ENCODE data around the gene C20orf96. TPM values are rescaled to one million over a fixed set of nuclear protein-coding genes. Genes with fewer than 3 reads are reported as not detected.

C20orf96 gene
- total and polyA plus RNA-seq, 12 donors: 2.7 to 20.2 (median 6.3) TPM

DNA sequence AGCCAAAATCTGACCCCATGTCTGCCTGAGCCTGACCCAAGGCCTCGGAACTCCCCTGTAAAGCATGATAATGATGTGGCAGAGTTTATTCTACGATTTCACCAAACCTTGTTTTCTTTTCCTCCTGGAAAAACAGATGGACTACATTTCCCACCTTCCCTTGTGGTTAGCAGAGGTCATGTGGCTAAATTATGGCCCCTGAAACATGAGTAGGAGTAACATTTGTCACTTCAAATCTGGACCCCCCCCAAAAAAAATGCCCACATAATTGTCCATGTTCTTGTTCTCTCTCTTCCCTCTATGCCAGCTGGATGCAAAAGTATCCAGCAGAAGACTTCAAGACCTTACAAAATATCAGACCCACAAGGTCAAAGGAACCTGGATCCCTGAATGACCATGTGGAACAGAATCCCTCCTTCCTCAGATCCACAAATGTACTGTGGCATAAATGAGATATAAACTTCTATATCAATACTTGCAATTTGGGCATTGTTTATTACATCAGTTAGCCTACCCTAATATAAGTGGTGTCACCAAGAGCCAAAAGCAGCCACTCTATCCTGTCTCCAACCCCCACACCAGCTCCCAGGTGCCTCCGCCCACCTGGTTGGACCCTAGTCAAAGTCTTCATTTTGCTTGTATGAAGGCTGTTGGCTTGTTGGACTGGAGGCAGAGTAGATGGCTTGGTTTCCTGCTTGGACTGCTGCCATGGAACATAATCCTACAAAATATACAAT, 1.4 kb downstream of the C20orf96 start:
- H3K9me3 ChIP-seq (replicated peaks in 1 of 3): no peaks in the 10 kb centered on the region
- intact Hi-C loops (cut with DNase I): loop anchor here in 1 of 2 donors (10.0 kb wide), 1 partner anchor 46 kb away; no protein-coding TSS in a partner anchor
- 78 to 98% (median 82%) methylated on average over 3 of the region's 3 CpGs for WGBS, 4 donors

DNA sequence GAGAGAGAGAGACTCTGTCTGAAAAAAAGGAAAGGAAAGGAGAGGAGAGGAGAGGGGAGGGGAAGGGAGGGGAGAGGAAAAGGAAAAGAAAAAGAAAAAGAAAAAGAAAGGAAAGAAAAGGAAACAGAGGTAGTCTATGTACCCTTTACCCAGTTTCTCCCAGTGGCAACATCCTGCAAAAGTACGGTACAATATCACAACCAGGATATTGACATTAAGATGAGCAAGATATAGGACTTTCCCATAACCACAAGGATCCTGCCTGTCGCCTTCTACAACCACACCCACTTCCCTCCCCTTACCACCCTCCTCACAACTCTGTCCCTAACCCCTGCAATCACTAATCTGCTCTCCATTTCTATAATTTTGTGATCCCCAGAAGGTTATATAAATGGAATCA, 4.0 kb downstream of the C20orf96 start:
- no peak for DNase-seq

More for the DNA sequence above, 1.4 kb downstream of the C20orf96 start:
- no peak for DNase-seq
- peak overlapping the region in 2 of 4 donors; percentile 50 to 72 for H3K4me3 ChIP-seq
- TF ChIP-seq POLR2A (IDR thresholded peaks at IDR 0.05) (no peak), CTCF (IDR thresholded peaks at IDR 0.05) (no peak)
- no peak overlapping the region for H3K27ac ChIP-seq
- H3K27me3 ChIP-seq: no peaks in the 10 kb centered on the region
- H3K4me1 ChIP-seq (replicated peaks in 1 of 2): peaks cover 10 to 15% of the 10 kb centered on the region in 2 donors
- H3K36me3 ChIP-seq (replicated peaks in 1 of 2): no peaks in the 10 kb centered on the region

DNA sequence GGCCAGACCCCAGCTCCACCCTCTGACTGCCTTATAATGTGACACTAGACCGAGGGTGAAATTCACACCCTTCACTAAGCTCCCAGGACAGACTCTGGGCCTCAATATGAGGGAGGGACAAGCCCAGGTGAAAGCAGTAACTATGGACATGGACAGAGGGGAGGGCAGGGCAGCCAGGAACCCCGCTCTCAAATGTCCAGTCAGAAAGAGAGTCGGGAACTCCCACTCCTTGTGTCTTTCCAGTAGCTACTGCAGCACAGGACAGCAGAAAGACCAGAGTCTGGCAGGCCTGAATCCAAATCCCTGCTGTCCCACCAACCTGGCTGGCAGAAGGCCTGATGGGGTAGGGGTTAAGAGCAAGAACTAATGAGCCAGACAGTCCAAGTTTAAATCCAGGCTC, 6.4 kb downstream of the C20orf96 start:
- Histone ChIP-seq H3K27me3 (no peaks in the 10 kb centered on the region), H3K27ac (no peak overlapping the region), H3K9me3 (replicated peaks in 1 of 3) (no peaks in the 10 kb centered on the region), H3K4me1 (replicated peaks in 1 of 2) (peaks cover 0 to under 1% of the 10 kb centered on the region in 2 donors), H3K4me3 (no peak overlapping the region), H3K36me3 (replicated peaks in 1 of 2) (no peaks in the 10 kb centered on the region)
- DNase-seq: no peak
- WGBS, 4 donors: 48 to 67% (median 61%) methylated on average over 1 to 3 of the region's 3 CpGs
- TF ChIP-seq CTCF (IDR thresholded peaks at IDR 0.05) (no peak), POLR2A (IDR thresholded peaks at IDR 0.05) (no peak)
- intact Hi-C loops (cut with DNase I): loop anchor here in 1 of 2 donors (10.0 kb wide), 1 partner anchor 51 kb away; no protein-coding TSS in a partner anchor

More for the DNA sequence above, 4.0 kb downstream of the C20orf96 start:
- intact Hi-C loops (cut with DNase I): loop anchor here in 1 of 2 donors (10.0 kb wide), 1 partner anchor 48 kb away; no protein-coding TSS in a partner anchor
- 79 to 91% (median 88%) methylated on average over 2 of the region's 2 CpGs for WGBS, 4 donors
- no peak for TF ChIP-seq CTCF (IDR thresholded peaks at IDR 0.05)
- no peak for TF ChIP-seq POLR2A (IDR thresholded peaks at IDR 0.05)
- Histone ChIP-seq H3K36me3 (replicated peaks in 1 of 2) (no peaks in the 10 kb centered on the region), H3K4me3 (no peak overlapping the region), H3K27me3 (no peaks in the 10 kb centered on the region), H3K27ac (no peak overlapping the region), H3K9me3 (replicated peaks in 1 of 3) (no peaks in the 10 kb centered on the region), H3K4me1 (replicated peaks in 1 of 2) (peaks cover 10 to 15% of the 10 kb centered on the region in 2 donors)

GRCh38 chr20:278607-279571, 11.7 kb downstream of the C20orf96 start:
- TF ChIP-seq POLR2A (IDR thresholded peaks at IDR 0.05) (no peak), CTCF (IDR thresholded peaks at IDR 0.05) (peak in 3 of 6 experiments; percentile 12 to 34 (median 16))
- Histone ChIP-seq H3K4me3 (peak overlapping the region in 1 of 4 donors; percentile 48), H3K27ac (peak overlapping the region in 1 of 5 donors; percentile 49), H3K36me3 (replicated peaks in 1 of 2) (no peaks in the 10 kb centered on the region), H3K4me1 (replicated peaks in 1 of 2) (no peaks in the 10 kb centered on the region), H3K9me3 (replicated peaks in 1 of 3) (no peaks in the 10 kb centered on the region), H3K27me3 (no peaks in the 10 kb centered on the region)
- peak in 4 of 7 donors; percentile 51 to 71 (median 63) for DNase-seq
- WGBS, 4 donors: 54 to 68% (median 58%) methylated on average over 34 to 87 of the region's 88 CpGs
- intact Hi-C loops (cut with DNase I): loop anchor here in 1 of 2 donors (5.0 kb wide), 1 partner anchor 53 kb away; no protein-coding TSS in a partner anchor

All from adrenal gland (tissue), 12 donors.